RWPE2 (cell line): ENCODE results near the gene PEX11A.

Experiments
- ATAC-seq: fragments of 200-7000 bp; cut with Tn5 transposase; 3 replicates; pipeline ENCODE4 v1.9.1; 2021; ENCODE audit warnings: low read depth
- DNase-seq: peaks from one replicate; pipeline ENCODE4 v3.0.0-alpha.2; 2020; ENCODE audit warnings: low spot score
- H3K27ac ChIP-seq: fragments of 450-650 bp; 2 replicates; pipeline ENCODE4 v1.5.1; 2017; ENCODE audit warnings: mild to moderate bottlenecking; ENCODE audit not compliant: poor library complexity, severe bottlenecking
- H3K27me3 ChIP-seq: fragments of 250-450 bp; sonication (Bioruptor Pico); 2 replicates; pipeline ENCODE4 v1.5.1; 2021; ENCODE audit warnings: mild to moderate bottlenecking, moderate library complexity; ENCODE audit not compliant: insufficient read depth, poor library complexity, severe bottlenecking
- H3K36me3 ChIP-seq: fragments of 250-450 bp; sonication (Bioruptor Pico); 2 replicates; pipeline ENCODE4 v1.5.1; 2020; ENCODE audit warnings: low read depth, mild to moderate bottlenecking, moderate library complexity
- H3K4me1 ChIP-seq: fragments of 250-450 bp; sonication (Bioruptor Pico); 2 replicates; pipeline ENCODE4 v1.5.1; 2021; ENCODE audit warnings: mild to moderate bottlenecking, moderate library complexity; ENCODE audit not compliant: insufficient read depth, poor library complexity, severe bottlenecking
- H3K4me3 ChIP-seq: fragments of 250-450 bp; sonication (Bioruptor Pico); 2 replicates; pipeline ENCODE4 v1.5.1; 2021; ENCODE audit warnings: mild to moderate bottlenecking, moderate library complexity; ENCODE audit not compliant: severe bottlenecking
- H3K9me3 ChIP-seq: fragments of 250-450 bp; sonication (Bioruptor Pico); 2 replicates; pipeline ENCODE4 v1.5.1; 2021; ENCODE audit warnings: mild to moderate bottlenecking, moderate library complexity; ENCODE audit not compliant: severe bottlenecking
- TF ChIP-seq, protein P1 (sequence below): fragments of 450-650 bp; IDR thresholded peaks from one replicate; pipeline ENCODE4 v1.5.1; 2017; ENCODE audit warnings: mild to moderate bottlenecking, moderate library complexity; ENCODE audit not compliant: poor library complexity, severe bottlenecking

PEX11A gene

GRCh38 chr15:89646416-89647141, 44.0 kb downstream of the PEX11A start:
- Histone ChIP-seq H3K36me3 (peaks cover 21% of the 10 kb centered on the region; the same call in 1 of the 2 replicates), H3K4me3 (no peak overlapping the region), H3K4me1 (no peaks in the 10 kb centered on the region), H3K9me3 (no peaks in the 10 kb centered on the region), H3K27ac (no peak overlapping the region), H3K27me3 (no peaks in the 10 kb centered on the region)
- ATAC-seq (peak; percentile 9; the same call in 2 of the 3 replicates), DNase-seq (peak; percentile 64)
- TF ChIP-seq, protein P1, sequence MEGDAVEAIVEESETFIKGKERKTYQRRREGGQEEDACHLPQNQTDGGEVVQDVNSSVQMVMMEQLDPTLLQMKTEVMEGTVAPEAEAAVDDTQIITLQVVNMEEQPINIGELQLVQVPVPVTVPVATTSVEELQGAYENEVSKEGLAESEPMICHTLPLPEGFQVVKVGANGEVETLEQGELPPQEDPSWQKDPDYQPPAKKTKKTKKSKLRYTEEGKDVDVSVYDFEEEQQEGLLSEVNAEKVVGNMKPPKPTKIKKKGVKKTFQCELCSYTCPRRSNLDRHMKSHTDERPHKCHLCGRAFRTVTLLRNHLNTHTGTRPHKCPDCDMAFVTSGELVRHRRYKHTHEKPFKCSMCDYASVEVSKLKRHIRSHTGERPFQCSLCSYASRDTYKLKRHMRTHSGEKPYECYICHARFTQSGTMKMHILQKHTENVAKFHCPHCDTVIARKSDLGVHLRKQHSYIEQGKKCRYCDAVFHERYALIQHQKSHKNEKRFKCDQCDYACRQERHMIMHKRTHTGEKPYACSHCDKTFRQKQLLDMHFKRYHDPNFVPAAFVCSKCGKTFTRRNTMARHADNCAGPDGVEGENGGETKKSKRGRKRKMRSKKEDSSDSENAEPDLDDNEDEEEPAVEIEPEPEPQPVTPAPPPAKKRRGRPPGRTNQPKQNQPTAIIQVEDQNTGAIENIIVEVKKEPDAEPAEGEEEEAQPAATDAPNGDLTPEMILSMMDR: no peak

- H3K36me3 ChIP-seq: peaks cover 21% of the 10 kb centered on the region; the same call in 1 of the 2 replicates
- no peak overlapping the region for H3K4me3 ChIP-seq
- peak; percentile 68 for DNase-seq
- no peak for ATAC-seq
- H3K27ac ChIP-seq: no peak overlapping the region
- no peaks in the 10 kb centered on the region for H3K4me1 ChIP-seq
- TF ChIP-seq, protein P1: no peak
- no peaks in the 10 kb centered on the region for H3K9me3 ChIP-seq
- H3K27me3 ChIP-seq: no peaks in the 10 kb centered on the region
Measured at GRCh38 chr15:89645680-89646079, 44.9 kb downstream of the PEX11A start.

DNA sequence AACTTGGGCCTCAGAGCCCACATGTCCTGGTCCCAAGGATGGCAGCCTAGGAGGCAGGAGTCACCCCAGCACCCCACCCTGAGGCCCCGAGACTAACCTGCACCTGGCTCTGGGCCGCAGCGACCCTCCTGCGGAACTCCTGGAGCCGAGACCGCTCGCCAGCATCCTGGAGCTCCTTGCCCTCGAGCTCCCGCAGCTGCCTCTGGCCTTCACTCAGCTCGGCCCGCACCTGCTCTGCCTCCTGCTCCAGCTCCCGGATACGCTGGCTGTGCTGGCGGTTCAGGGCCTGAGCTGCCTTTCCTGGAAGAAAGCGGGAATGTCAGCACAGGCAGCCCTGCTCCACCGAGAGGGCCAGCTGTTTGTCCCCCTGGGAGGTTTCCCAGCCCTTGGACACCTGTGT, 48.4 kb downstream of the PEX11A start:
- no peaks in the 10 kb centered on the region for H3K27me3 ChIP-seq
- H3K9me3 ChIP-seq: peaks cover 3% of the 10 kb centered on the region
- DNase-seq (no peak), ATAC-seq (no peak)
- H3K4me1 ChIP-seq: no peaks in the 10 kb centered on the region
- no peak overlapping the region for H3K27ac ChIP-seq
- peaks cover 33% of the 10 kb centered on the region for H3K36me3 ChIP-seq
- no peak overlapping the region for H3K4me3 ChIP-seq
- TF ChIP-seq, protein P1: no peak

DNA sequence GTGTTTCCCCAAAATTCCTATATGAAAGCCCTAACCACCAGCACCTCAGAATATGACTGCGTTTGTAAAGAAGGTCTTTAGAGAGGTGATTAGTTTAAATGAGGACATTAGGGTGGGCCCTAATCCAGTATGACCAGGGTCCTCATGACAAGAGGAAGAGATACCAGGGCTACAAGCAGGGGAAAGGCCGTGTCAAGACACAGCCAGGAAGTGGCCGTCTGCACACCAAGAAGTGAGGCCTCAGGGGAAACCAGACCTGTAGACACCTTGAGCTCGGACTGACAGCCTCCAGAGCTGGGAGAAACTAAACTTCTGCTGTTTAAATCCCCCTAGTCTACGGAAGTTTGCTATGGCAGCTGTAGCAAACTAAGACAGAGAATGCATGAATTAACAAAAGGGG, 49.5 kb downstream of the PEX11A start:
- ATAC-seq: no peak; the same call in 2 of the 3 replicates
- TF ChIP-seq, protein P1: no peak

DNA sequence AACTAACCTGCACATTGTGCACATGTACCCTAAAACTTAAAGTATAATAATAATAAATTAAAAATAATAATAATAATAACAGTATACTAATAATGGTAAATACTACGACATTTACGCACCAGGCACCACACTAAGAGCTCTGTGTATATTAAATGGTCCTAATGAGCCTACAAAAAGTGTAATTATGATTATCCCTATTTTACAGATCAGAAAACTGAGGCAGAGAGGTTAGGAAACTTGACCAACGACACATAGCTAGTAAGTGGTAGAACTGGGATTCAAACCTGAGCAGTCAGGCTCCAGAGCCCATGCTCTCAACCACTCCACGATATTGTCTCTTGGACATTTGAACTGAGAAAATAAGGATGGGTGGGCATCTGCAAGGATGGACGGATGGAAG, 50.3 kb downstream of the PEX11A start:
- Histone ChIP-seq H3K27me3 (no peaks in the 10 kb centered on the region), H3K4me3 (no peak overlapping the region), H3K27ac (no peak overlapping the region), H3K4me1 (no peaks in the 10 kb centered on the region), H3K36me3 (peaks cover 33% of the 10 kb centered on the region), H3K9me3 (peaks cover 3% of the 10 kb centered on the region)
- ATAC-seq (no peak), DNase-seq (no peak)
- TF ChIP-seq, protein P1: no peak

More for the DNA sequence above, 49.5 kb downstream of the PEX11A start:
- Histone ChIP-seq H3K4me1 (no peaks in the 10 kb centered on the region), H3K4me3 (no peak overlapping the region), H3K9me3 (peaks cover 3% of the 10 kb centered on the region), H3K27ac (no peak overlapping the region), H3K36me3 (peaks cover 33% of the 10 kb centered on the region), H3K27me3 (no peaks in the 10 kb centered on the region)
- no peak for DNase-seq
